GM12878 (cell line): ENCODE results near the gene HMBS. TPM values are rescaled to one million over a fixed set of nuclear protein-coding genes. Genes with fewer than 3 reads are reported as not detected.

Experiments used
- ATAC-seq: fragments of 200-7000 bp; cut with Tn5 transposase; 3 replicates; pipeline ENCODE4 v1.9.1; 2020; ENCODE audit warnings: mild to moderate bottlenecking, moderate library complexity
- BruUV-seq: library from RNA; stranded (reverse); fragments of 400-500 nt; replicated peaks from 2 replicates; lab custom pipeline; 2021; lab: Mats Ljungman, UMichigan
- CTCF ChIA-PET: fragments of 300-600 bp; sonication (Branson Sonifier 250); formaldehyde crosslinking; extraction: SDS; loops from one replicate; lab custom pipeline; 2021; ENCODE audit warnings: inconsistent platforms; lab: Yijun Ruan, JAX
- POLR2A ChIA-PET: fragments of 350-600 bp; formaldehyde crosslinking; extraction: SDS; loops from one replicate; lab custom pipeline; 2021; ENCODE audit warnings: inconsistent platforms; lab: Charles Lee
- RAD21 ChIA-PET: fragments of 300-600 bp; sonication (Branson Sonifier 250); formaldehyde crosslinking; loops from one replicate; lab custom pipeline; 2023; ENCODE audit warnings: antibody characterized with exemption; ENCODE audit not compliant: unreplicated experiment; lab: Charles Lee
- SMC1A ChIA-PET: fragments of 300-600 bp; sonication (Branson Sonifier 250); formaldehyde crosslinking; loops from one replicate; lab custom pipeline; 2023; ENCODE audit not compliant: unreplicated experiment, uncharacterized antibody; lab: Charles Lee
- DNase-seq: peaks from one replicate; pipeline ENCODE4 v3.0.0-alpha.2; 2011; ENCODE audit warnings: low read depth, low spot score
- FAIRE-seq: peaks from 3 replicates; lab custom pipeline; 2011; peaks lifted over from hg19 to GRCh38; lab: Jason Lieb, UNC
- H2AFZ ChIP-seq: 2 replicates; pipeline ENCODE4 v1.6.0; 2011; ENCODE audit warnings: low read depth, low read length, control low read depth; ENCODE audit not compliant: control insufficient read depth
- H3K27ac ChIP-seq: 2 replicates; pipeline ENCODE4 v1.5.1; 2011; ENCODE audit warnings: control low read depth; ENCODE audit not compliant: control insufficient read depth, insufficient read depth
- H3K27me3 ChIP-seq, 2 experiments: replicated peaks in 1 of 2; 2 replicates each; pipeline versions ENCODE4 v1.6.0 to v1.6.1; 2011; ENCODE audit warnings: low read length in 1 of 2; ENCODE audit not compliant: control insufficient read depth in 2 of 2, insufficient read depth in 2 of 2
- H3K36me3 ChIP-seq, 2 experiments: 2 replicates each; pipeline ENCODE4 v1.5.1; 2011; ENCODE audit warnings: low read length in 1 of 2; ENCODE audit not compliant: control insufficient read depth in 2 of 2, insufficient read depth in 2 of 2
- H3K4me1 ChIP-seq: 2 replicates; pipeline ENCODE4 v1.6.1; 2011; ENCODE audit warnings: mild to moderate bottlenecking, low read length, moderate library complexity, mixed read lengths; ENCODE audit not compliant: control insufficient read depth, insufficient read depth
- H3K4me2 ChIP-seq: 2 replicates; pipeline ENCODE4 v1.6.0; 2011; ENCODE audit warnings: control low read depth; ENCODE audit not compliant: control insufficient read depth, insufficient read depth
- H3K4me3 ChIP-seq: fragments of 200-600 bp; sonication (generic); 2 replicates; pipeline ENCODE4 v1.5.1; 2016
- H3K79me2 ChIP-seq: 2 replicates; pipeline ENCODE4 v1.6.0; 2011; ENCODE audit warnings: low read length; ENCODE audit not compliant: control insufficient read depth, insufficient read depth
- H3K9ac ChIP-seq: 2 replicates; pipeline ENCODE4 v1.8.0; 2011; ENCODE audit warnings: low read length, control low read depth, mixed read lengths; ENCODE audit not compliant: control insufficient read depth, insufficient read depth
- H3K9me3 ChIP-seq: replicated peaks from 3 replicates; pipeline ENCODE4 v1.5.1; 2011; ENCODE audit warnings: mild to moderate bottlenecking, low read length; ENCODE audit not compliant: control insufficient read depth, insufficient read depth
- H4K20me1 ChIP-seq: 2 replicates; pipeline ENCODE4 v1.6.0; 2011; ENCODE audit not compliant: control insufficient read depth, insufficient read depth
- FOXM1 ChIP-seq: IDR thresholded peaks from 2 replicates; pipeline ENCODE4 v1.6.1; 2012; ENCODE audit warnings: low read depth, mild to moderate bottlenecking, inconsistent platforms, low read length, moderate library complexity
- NFXL1 ChIP-seq: fragments of 450-650 bp; IDR thresholded peaks from 2 replicates; pipeline ENCODE4 v1.6.1; 2017; ENCODE audit warnings: antibody characterized with exemption, mild to moderate bottlenecking, borderline replicate concordance
- SMAD1 ChIP-seq: fragments of 450-650 bp; IDR thresholded peaks from 2 replicates; pipeline ENCODE4 v1.6.1; 2018; ENCODE audit warnings: mild to moderate bottlenecking, low read depth; ENCODE audit not compliant: partially characterized antibody
- WGBS: methylation state at CpG from one replicate; pipeline ENCODE4 v1.1.6; 2016; ENCODE audit warnings: low lambda C conversion rate; ENCODE audit not compliant: insufficient replicate concordance, insufficient coverage; ENCODE audit errors: missing lambda C conversion rate; 5-methylcytosine and 5-hydroxymethylcytosine counted together
- in situ Hi-C: fragments of 300-500 bp; cut with MboI; formaldehyde crosslinking; loops from 9 replicates; pipeline ENCODE4 v1.14.3; 2018; ENCODE audit warnings: mixed read lengths
- intact Hi-C: fragments of 100-400 bp; cut with micrococcal nuclease; formaldehyde crosslinking; loops from one replicate; pipeline ENCODE4 v1.14.2; 2022; ENCODE audit not compliant: unreplicated experiment
- polyA plus RNA-seq, 11 experiments: library from polyadenylated mRNA; depleted of rRNA in 4 of 11; unstranded in 6 of 11; stranded (reverse) in 5 of 11; fragments of >200 nt; fragmentation: Nextera tagmentation in 4 of 11; fragmentation: Illumina TruSeq in 1 of 11; extraction: Ambion mirVana in 4 of 11; extraction: Trizol in 1 of 11; gene quantifications; 1 replicate in 1 of 11; 2 replicates in 10 of 11; pipeline versions ENCODE4 v1.2.1 to v1.2.3, GENCODE V29; 2011 to 2016; ENCODE audit warnings: inconsistent platforms in 2 of 11, missing spikeins in 2 of 11, low read depth in 1 of 11
- total RNA-seq, 4 experiments: library from RNA; depleted of rRNA in 3 of 4; stranded (reverse); fragments of >200 nt in 3 of 4; fragmentation: Illumina TruSeq in 1 of 4; extraction: Trizol in 1 of 4; gene quantifications; 2 replicates each; pipeline versions ENCODE4 v1.2.1 to v1.2.3, GENCODE V29; 2013 to 2021
- TF ChIP-seq, protein P1 (sequence below): fragments of 450-650 bp; IDR thresholded peaks from 2 replicates; pipeline ENCODE4 v1.6.1; 2017; ENCODE audit warnings: antibody characterized with exemption, mild to moderate bottlenecking, moderate library complexity

The HMBS gene
- total and polyA plus RNA-seq, 10 of the 15 experiments (the other 5 are each of a cell fraction or from before 2014, with no cell fraction given): 17.7 to 96.7 (median 49.7) TPM

DNA sequence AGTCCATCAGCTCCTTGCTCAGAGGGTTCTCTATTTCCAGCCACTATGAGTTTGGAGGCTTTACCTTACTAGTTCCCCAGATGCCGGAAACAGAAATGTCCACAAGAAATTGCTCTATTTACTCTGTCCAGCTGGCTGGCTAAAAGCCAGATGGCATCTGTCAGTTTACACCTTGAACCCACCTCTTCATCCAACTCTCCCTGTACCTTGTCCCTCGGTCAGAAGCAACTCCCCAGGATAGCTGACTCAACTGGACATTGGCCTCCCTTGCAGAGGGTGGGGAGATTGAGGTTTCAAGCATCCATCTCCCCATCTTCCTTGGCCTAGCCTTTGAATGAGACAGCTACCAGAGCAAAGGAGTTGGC lies 24.2 kb downstream of the HMBS start:
- BruUV-seq: no TSS peak
- peaks cover 26% of the 10 kb centered on the region for H3K79me2 ChIP-seq
- in situ Hi-C loops: no loop called here
- ChIA-PET CTCF (interaction anchor here (0.8 to 1.9 kb wide), 12 partner anchors 9 to 215 kb away, joined by 3 to 10 read pairs (median 4); partner anchors contain the start of genes HINFP and TRAPPC4), POLR2A (interaction anchor here (0.5 to 7.2 kb wide), 9 partner anchors 12 to 220 kb away, joined by 3 to 76 read pairs (median 4); partner anchors contain the start of genes CBL, HINFP, HMBS and VPS11), RAD21 (interaction anchor here (0.8 to 1.5 kb wide), 4 partner anchors 9 to 88 kb away, joined by 3 to 7 read pairs (median 4); partner anchors contain the start of genes HINFP and HMBS), SMC1A (interaction anchor here (0.7 to 2.6 kb wide), 7 partner anchors 10 to 216 kb away, joined by 3 to 32 read pairs (median 3); partner anchors contain the start of genes HINFP and VPS11)
- 50% methylated on average over 2 of the region's 2 CpGs for WGBS
- TF ChIP-seq SMAD1 (no peak), FOXM1 (no peak), NFXL1 (no peak)
- TF ChIP-seq, protein P1, sequence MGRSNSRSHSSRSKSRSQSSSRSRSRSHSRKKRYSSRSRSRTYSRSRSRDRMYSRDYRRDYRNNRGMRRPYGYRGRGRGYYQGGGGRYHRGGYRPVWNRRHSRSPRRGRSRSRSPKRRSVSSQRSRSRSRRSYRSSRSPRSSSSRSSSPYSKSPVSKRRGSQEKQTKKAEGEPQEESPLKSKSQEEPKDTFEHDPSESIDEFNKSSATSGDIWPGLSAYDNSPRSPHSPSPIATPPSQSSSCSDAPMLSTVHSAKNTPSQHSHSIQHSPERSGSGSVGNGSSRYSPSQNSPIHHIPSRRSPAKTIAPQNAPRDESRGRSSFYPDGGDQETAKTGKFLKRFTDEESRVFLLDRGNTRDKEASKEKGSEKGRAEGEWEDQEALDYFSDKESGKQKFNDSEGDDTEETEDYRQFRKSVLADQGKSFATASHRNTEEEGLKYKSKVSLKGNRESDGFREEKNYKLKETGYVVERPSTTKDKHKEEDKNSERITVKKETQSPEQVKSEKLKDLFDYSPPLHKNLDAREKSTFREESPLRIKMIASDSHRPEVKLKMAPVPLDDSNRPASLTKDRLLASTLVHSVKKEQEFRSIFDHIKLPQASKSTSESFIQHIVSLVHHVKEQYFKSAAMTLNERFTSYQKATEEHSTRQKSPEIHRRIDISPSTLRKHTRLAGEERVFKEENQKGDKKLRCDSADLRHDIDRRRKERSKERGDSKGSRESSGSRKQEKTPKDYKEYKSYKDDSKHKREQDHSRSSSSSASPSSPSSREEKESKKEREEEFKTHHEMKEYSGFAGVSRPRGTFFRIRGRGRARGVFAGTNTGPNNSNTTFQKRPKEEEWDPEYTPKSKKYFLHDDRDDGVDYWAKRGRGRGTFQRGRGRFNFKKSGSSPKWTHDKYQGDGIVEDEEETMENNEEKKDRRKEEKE: no peak
- H4K20me1 ChIP-seq: no peaks in the 10 kb centered on the region
- ATAC-seq (no peak), DNase-seq (no peak), FAIRE-seq (no peak)
- H3K9me3 ChIP-seq: no peaks in the 10 kb centered on the region
- no peaks in the 10 kb centered on the region for H3K27me3 ChIP-seq
- peaks cover 19% of the 10 kb centered on the region for H3K4me1 ChIP-seq
- peak overlapping the region; percentile 20 for H3K27ac ChIP-seq
- peak overlapping the region; percentile 96; the same call in 1 of the 2 replicates for H3K4me3 ChIP-seq
- intact Hi-C loops: loop anchor here (5.0 kb wide), 1 partner anchor 88 kb away; no protein-coding TSS in a partner anchor
- H2AFZ ChIP-seq: peak overlapping the region; percentile 76; the same call in 1 of the 2 replicates
- H3K4me2 ChIP-seq: peak overlapping the region; percentile 86
- peaks cover 17 to 19% of the 10 kb centered on the region in 2 experiments for H3K36me3 ChIP-seq
- H3K9ac ChIP-seq: peak overlapping the region; percentile 82
